NT2/D1 (cell line): ENCODE data around the gene PLCD1.

Experiments used
- DNase-seq: peaks from one replicate; pipeline ENCODE4 v3.0.0-alpha.2; 2011; ENCODE audit warnings: low read depth, low spot score
- H3K27me3 ChIP-seq: 2 replicates; pipeline ENCODE4 v1.6.0; 2011; ENCODE audit warnings: mild to moderate bottlenecking; ENCODE audit not compliant: insufficient read length, insufficient read depth
- H3K36me3 ChIP-seq: 2 replicates; pipeline ENCODE4 v1.6.1; 2011; ENCODE audit warnings: mild to moderate bottlenecking, low read length, mixed read lengths; ENCODE audit not compliant: insufficient read depth, insufficient read length
- H3K4me1 ChIP-seq: 2 replicates; pipeline ENCODE4 v1.5.1; 2011; ENCODE audit not compliant: insufficient read depth, insufficient read length
- H3K4me3 ChIP-seq: 2 replicates; pipeline ENCODE4 v1.5.1; 2011; ENCODE audit warnings: low read depth; ENCODE audit not compliant: insufficient read length
- H3K9ac ChIP-seq: 2 replicates; pipeline ENCODE4 v1.6.0; 2011; ENCODE audit warnings: low read depth; ENCODE audit not compliant: insufficient read length
- H3K9me3 ChIP-seq: 2 replicates; pipeline ENCODE4 v1.5.1; 2011; ENCODE audit warnings: mild to moderate bottlenecking, low read length; ENCODE audit not compliant: insufficient read depth
- SUZ12 ChIP-seq: IDR thresholded peaks from 2 replicates; pipeline ENCODE4 v1.6.1; 2011; ENCODE audit not compliant: insufficient read length, insufficient read depth; ENCODE audit errors: extremely low read depth
- YY1 ChIP-seq: IDR thresholded peaks from 2 replicates; pipeline ENCODE4 v1.6.1; 2011; ENCODE audit not compliant: insufficient read length, insufficient read depth
- ZNF274 ChIP-seq: IDR thresholded peaks from 2 replicates; pipeline ENCODE4 v1.6.1; 2011; ENCODE audit warnings: mild to moderate bottlenecking, low read depth, low read length

Gene PLCD1

DNA sequence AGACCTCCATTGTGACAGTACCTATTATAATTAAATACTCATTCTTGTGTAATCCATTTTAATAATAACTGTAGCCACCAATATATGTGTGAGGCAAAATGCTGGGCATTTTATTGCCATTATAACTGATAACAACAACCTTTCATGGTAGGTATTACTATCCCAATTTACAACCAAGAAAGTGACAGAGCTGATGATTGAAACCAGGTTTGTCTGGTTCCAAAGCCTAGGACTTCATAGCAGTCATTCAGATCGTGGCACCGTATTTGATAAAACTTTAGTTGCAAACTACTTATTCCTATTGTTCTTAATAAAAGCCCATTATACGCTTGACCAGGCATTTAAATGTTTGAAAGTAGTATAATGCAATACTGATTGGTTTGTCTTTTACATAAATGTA is 65.3 kb downstream of the PLCD1 start:
- Histone ChIP-seq H3K4me1 (peaks cover 4% of the 10 kb centered on the region), H3K4me3 (no peak overlapping the region)
- no peak for TF ChIP-seq YY1
- TF ChIP-seq ZNF274: no peak
- TF ChIP-seq SUZ12: no peak

DNA sequence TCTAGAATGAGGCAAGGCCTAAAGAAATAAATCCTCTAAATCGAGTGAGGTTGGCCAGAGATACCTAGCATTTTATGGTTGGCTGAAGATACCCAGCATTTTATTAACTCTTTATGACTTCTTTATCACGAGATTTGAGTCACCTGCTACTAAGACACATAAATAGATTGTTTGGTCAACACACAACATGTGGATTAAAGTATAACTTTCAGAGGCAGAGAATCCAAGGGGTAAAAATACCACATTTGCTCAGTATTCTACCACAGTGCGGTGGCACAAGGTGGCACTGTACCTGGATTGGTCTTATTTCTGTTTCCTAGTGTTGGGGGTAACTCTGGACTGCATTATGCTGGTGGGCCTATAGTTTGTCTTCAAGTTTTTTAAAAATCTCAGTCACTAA is 65.8 kb downstream of the PLCD1 start:
- Histone ChIP-seq H3K4me3 (no peak overlapping the region), H3K9me3 (no peaks in the 10 kb centered on the region), H3K27me3 (no peaks in the 10 kb centered on the region), H3K36me3 (peaks cover 21% of the 10 kb centered on the region), H3K9ac (no peak overlapping the region), H3K4me1 (peaks cover 4% of the 10 kb centered on the region)
- DNase-seq: no peak
- TF ChIP-seq YY1 (no peak), SUZ12 (no peak), ZNF274 (no peak)

More for the DNA sequence above, 65.3 kb downstream of the PLCD1 start:
- Histone ChIP-seq H3K27me3 (no peaks in the 10 kb centered on the region), H3K36me3 (peaks cover 18% of the 10 kb centered on the region), H3K9ac (no peak overlapping the region), H3K9me3 (no peaks in the 10 kb centered on the region)
- DNase-seq: no peak

DNA sequence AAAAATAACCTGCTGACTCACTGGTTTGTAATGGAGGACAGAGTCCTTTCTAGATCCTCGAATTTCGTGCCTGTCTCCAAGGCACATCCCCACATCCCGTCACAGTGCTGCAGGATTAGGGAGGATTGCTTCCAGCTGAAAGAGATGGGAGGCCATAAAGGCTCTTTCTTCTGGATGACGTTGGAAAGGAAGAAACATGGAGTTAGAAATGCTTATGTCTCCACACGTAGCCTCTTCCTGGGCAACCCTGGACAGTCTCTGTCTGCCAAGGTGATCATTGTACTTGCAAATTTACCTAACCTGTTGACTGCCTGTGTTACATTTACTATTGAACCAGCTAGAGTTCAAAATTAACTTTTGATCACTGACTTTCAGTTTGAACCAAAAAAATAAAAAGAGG is 66.4 kb downstream of the PLCD1 start:
- Histone ChIP-seq H3K4me1 (peaks cover 4% of the 10 kb centered on the region), H3K27me3 (no peaks in the 10 kb centered on the region), H3K9ac (no peak overlapping the region), H3K36me3 (peaks cover 17% of the 10 kb centered on the region), H3K4me3 (no peak overlapping the region), H3K9me3 (no peaks in the 10 kb centered on the region)
- no peak for DNase-seq
- TF ChIP-seq YY1 (no peak), SUZ12 (no peak), ZNF274 (no peak)

DNA sequence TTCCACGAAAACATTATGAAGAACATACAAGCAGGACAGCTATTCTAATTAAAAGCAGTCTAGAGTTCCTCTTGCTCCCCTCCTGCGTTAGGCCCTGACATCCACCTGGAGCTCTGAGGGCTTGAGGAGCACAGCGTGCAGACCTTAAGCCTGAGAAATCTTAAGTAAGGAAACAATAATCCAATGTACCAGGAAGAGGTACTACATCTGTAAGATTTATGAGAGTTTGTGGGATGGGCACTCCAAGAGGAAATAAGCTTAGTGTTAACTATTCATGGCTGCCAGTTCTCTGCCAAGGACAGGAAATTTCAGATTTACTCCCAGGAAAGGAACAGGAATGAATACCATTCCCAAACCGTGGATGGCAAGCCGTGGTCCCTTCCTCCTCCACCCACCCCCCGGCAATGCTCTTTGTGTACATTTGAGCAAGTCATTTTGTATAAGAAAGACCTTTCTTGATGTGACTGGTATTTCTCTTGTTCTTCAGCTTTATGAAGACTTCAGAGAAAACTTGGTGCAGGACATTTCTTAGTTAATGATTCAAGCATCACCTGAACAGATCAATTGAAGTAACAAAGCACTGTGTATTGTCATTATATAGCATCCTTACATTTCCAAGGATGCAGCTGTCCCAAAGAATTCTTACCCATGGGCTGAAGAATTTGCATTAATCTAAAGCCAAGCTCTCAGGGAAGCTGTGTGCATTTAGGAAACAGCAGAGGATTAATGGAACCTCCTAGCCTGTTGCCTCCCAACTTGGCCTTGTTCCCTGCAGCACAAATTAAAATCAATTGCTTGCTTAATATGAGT is 67.6 kb downstream of the PLCD1 start:
- H3K9ac ChIP-seq: no peak overlapping the region
- H3K36me3 ChIP-seq: peaks cover 19% of the 10 kb centered on the region
- peaks cover 4% of the 10 kb centered on the region for H3K4me1 ChIP-seq
- no peaks in the 10 kb centered on the region for H3K27me3 ChIP-seq
- TF ChIP-seq ZNF274 (no peak), SUZ12 (no peak), YY1 (no peak)
- DNase-seq: peak; percentile 82
- H3K4me3 ChIP-seq: no peak overlapping the region
- no peaks in the 10 kb centered on the region for H3K9me3 ChIP-seq

DNA sequence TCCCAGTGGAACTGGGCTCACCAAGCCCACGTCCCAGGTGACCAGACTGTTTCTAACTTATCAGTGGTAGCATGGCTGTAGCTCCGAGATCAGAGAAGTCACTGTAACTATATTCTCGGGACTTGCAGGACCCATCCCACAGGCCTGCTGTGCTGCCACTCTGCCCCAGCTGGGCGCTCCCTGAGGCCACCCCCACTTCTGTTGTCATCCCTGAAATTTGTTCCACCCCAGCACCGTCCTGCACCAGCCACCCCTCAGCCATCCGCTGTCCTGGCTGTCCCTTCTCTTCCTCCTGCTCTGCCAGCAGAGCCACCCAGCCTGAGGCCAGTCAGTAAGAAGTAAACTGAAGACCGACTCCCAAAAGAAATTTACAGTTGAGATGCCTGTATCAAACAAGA is 71.9 kb downstream of the PLCD1 start:
- no peak overlapping the region for H3K4me3 ChIP-seq
- no peak overlapping the region for H3K9ac ChIP-seq
- no peak for DNase-seq
- H3K36me3 ChIP-seq: peaks cover 34% of the 10 kb centered on the region
- peaks cover 9% of the 10 kb centered on the region for H3K9me3 ChIP-seq
- H3K4me1 ChIP-seq: peaks cover 4% of the 10 kb centered on the region
- H3K27me3 ChIP-seq: no peaks in the 10 kb centered on the region
- TF ChIP-seq SUZ12: no peak
- TF ChIP-seq ZNF274: no peak
- no peak for TF ChIP-seq YY1
